ENCODE data around the gene GAS7.
A peak's percentile ranks its signal among the peaks of the same experiment; 100 is the strongest.

The GAS7 gene

DNA sequence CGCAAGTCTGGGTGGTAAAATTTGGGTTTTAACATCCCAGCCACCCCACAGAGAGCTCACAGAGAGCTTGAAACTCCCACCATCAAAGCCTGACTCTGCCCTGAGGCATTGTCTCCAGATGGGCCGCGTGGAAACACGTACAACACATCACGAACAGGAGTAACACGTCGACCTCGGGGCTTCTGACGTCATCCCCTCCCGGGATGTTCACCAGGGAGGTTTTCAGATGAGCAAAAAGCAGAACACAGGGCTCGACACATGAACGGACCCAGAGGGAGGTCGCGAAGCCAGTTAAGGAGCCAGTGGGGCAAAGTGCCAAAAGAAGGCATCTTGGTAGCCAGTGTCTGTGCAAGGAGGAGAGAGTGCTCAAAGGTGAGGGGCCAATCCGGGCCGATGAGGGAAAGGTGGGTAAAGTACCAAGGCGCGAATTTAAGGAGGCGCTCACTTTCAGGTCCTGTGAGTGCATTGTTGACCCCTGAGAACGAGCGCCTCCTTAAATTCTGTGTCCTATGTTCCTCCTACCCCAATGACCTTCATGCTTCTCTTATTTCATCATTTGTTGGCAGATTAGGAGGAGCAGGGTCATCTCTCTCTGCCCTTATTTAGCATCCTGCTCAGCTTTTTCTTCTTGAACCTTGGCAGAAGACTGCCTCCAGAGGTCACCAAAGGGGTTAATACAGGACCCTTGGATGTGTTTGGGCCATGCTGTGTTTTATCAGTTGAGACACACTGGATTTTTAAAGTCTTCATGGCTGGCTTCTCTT, 298.9 kb downstream of the GAS7 start:
- Histone ChIP-seq H3K79me2 (ENCODE audit: control insufficient read depth, insufficient read depth, low read length, poor library complexity) (no peaks in the 10 kb centered on the region), H2AK5ac (ENCODE audit: low read length) (no peak overlapping the region), H3K23ac (ENCODE audit: low read length) (no peak overlapping the region), H3K36me3 (ENCODE audit: control insufficient read depth in 1 of 2, insufficient read depth in 2 of 2, low read length in 2 of 2) (no peaks in the 10 kb centered on the region), H3K9me3 (ENCODE audit: insufficient read depth, low read depth, low read length) (peaks cover 2% of the 10 kb centered on the region), H3K27me3 (ENCODE audit: insufficient read depth, low read length) (no peaks in the 10 kb centered on the region), H3K14ac (ENCODE audit: low read length) (no peak overlapping the region), H4K91ac (ENCODE audit: low read depth, low read length) (no peak overlapping the region), H3K4me2 (ENCODE audit: low read length) (no peak overlapping the region), H3K9ac (ENCODE audit: low read length) (no peak overlapping the region), H2BK120ac (ENCODE audit: insufficient read depth, low read length, poor library complexity) (no peak overlapping the region), H4K12ac (ENCODE audit: low read depth, low read length) (no peak overlapping the region), H3K79me1 (ENCODE audit: low read length) (no peaks in the 10 kb centered on the region), H3K27ac (ENCODE audit: low read depth, low read length) (no peak overlapping the region), H4K8ac (ENCODE audit: low read depth, low read length) (no peak overlapping the region), H2BK5ac (ENCODE audit: low read depth, low read length, poor library complexity) (no peak overlapping the region), H3K4ac (ENCODE audit: low read depth, low read length) (no peak overlapping the region), H2BK12ac (ENCODE audit: low read length) (no peak overlapping the region), H3K18ac (ENCODE audit: low read length) (no peak overlapping the region), H2AFZ (ENCODE audit: insufficient read depth, low read length, poor library complexity) (no peak overlapping the region), H3K4me3 (ENCODE audit: low read depth, low read length) (no peak overlapping the region), H3K4me1 (ENCODE audit: control insufficient read depth in 1 of 2, insufficient read depth in 2 of 2, low read length in 2 of 2) (peaks cover 4 to 5% of the 10 kb centered on the region in 2 experiments)
- no CpG with 5 or more reads among the region's 21 CpGs for WGBS (ENCODE audit: extremely low coverage, insufficient coverage, insufficient read length)
- peak in 1 of 2 donors; percentile 27 for DNase-seq

DNA sequence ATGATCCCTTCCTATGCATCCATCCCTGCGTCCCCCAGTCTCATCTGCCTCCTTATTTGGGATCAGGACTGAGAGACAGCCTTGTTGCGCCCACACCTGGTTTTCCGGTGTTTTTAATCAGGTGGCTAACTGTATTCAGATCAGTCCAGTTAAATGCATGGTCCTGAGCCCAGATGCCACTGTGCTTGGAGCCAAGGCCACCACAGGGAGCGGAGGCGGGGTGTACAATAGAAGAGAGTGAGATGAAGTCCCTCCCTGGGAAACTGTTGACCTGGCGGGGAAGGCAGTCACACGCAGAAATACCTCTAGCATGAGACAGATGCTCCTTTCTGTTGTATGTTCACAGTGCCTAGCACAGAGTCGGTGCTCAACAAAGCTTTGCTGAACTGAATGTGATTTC, 299.6 kb downstream of the GAS7 start:
- Histone ChIP-seq H3K27me3 (ENCODE audit: insufficient read depth, low read length) (no peaks in the 10 kb centered on the region), H3K36me3 (ENCODE audit: control insufficient read depth in 1 of 2, insufficient read depth in 2 of 2, low read length in 2 of 2) (no peaks in the 10 kb centered on the region), H3K4me1 (ENCODE audit: control insufficient read depth in 1 of 2, insufficient read depth in 2 of 2, low read length in 2 of 2) (peaks cover 4 to 5% of the 10 kb centered on the region in 2 experiments), H2BK5ac (ENCODE audit: low read depth, low read length, poor library complexity) (no peak overlapping the region), H3K18ac (ENCODE audit: low read length) (no peak overlapping the region), H2BK12ac (ENCODE audit: low read length) (no peak overlapping the region), H3K9ac (ENCODE audit: low read length) (no peak overlapping the region), H3K79me1 (ENCODE audit: low read length) (no peaks in the 10 kb centered on the region), H2BK120ac (ENCODE audit: insufficient read depth, low read length, poor library complexity) (no peak overlapping the region), H3K9me3 (ENCODE audit: insufficient read depth, low read depth, low read length) (peaks cover 3% of the 10 kb centered on the region), H3K79me2 (ENCODE audit: control insufficient read depth, insufficient read depth, low read length, poor library complexity) (no peaks in the 10 kb centered on the region), H3K14ac (ENCODE audit: low read length) (no peak overlapping the region), H3K23ac (ENCODE audit: low read length) (no peak overlapping the region), H3K4me2 (ENCODE audit: low read length) (no peak overlapping the region), H3K27ac (ENCODE audit: low read depth, low read length) (no peak overlapping the region), H2AFZ (ENCODE audit: insufficient read depth, low read length, poor library complexity) (no peak overlapping the region), H3K4me3 (ENCODE audit: low read depth, low read length) (no peak overlapping the region), H3K4ac (ENCODE audit: low read depth, low read length) (no peak overlapping the region), H4K91ac (ENCODE audit: low read depth, low read length) (no peak overlapping the region), H4K8ac (ENCODE audit: low read depth, low read length) (no peak overlapping the region), H2AK5ac (ENCODE audit: low read length) (no peak overlapping the region), H4K12ac (ENCODE audit: low read depth, low read length) (no peak overlapping the region)
- WGBS (ENCODE audit: extremely low coverage, insufficient coverage, insufficient read length) = no CpG with 5 or more reads among the region's 8 CpGs
- DNase-seq = peak in 1 of 2 donors; percentile 39

DNA sequence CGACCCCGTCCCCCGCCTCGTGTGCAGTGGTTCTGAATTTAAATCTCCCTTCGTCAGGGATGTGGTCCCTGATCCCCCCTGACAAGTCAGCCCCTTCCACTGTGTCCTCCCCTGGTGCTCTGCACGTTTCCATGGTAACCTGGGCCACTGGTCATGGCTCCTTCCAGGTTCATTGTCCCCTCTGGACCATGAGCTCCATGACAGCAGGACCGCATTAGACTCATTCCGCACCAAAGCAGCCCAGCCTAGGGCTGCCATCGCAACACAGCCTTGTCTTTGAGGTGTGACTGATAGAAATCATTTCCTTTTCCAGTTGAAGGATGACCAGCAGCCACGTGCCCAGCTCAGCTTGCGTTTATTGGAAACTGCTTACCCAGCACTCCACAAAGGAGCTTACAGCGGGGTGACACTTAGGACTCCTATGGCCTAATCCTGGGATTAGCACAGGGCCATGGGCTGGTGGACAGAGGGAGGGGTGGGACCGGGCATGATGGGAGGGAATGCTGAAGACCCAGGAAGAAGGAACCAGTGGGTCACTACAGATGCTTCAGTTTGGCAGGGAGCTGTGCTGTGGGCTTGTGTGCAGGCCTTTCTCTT, 300.9 kb downstream of the GAS7 start:
- no peak overlapping the region for H3K4me2 ChIP-seq (ENCODE audit: low read length)
- no peak overlapping the region for H2BK5ac ChIP-seq (ENCODE audit: low read depth, low read length, poor library complexity)
- H2AFZ ChIP-seq (ENCODE audit: insufficient read depth, low read length, poor library complexity) = no peak overlapping the region
- H4K12ac ChIP-seq (ENCODE audit: low read depth, low read length) = no peak overlapping the region
- no peak overlapping the region for H3K14ac ChIP-seq (ENCODE audit: low read length)
- H3K9ac ChIP-seq (ENCODE audit: low read length) = no peak overlapping the region
- H4K91ac ChIP-seq (ENCODE audit: low read depth, low read length) = no peak overlapping the region
- H3K23ac ChIP-seq (ENCODE audit: low read length) = no peak overlapping the region
- H3K9me3 ChIP-seq (ENCODE audit: insufficient read depth, low read depth, low read length) = peaks cover 3% of the 10 kb centered on the region
- no peaks in the 10 kb centered on the region for H3K36me3 ChIP-seq (ENCODE audit: control insufficient read depth in 1 of 2, insufficient read depth in 2 of 2, low read length in 2 of 2)
- no peak overlapping the region for H3K4ac ChIP-seq (ENCODE audit: low read depth, low read length)
- no peak overlapping the region for H2AK5ac ChIP-seq (ENCODE audit: low read length)
- H4K8ac ChIP-seq (ENCODE audit: low read depth, low read length) = no peak overlapping the region
- no peak for DNase-seq
- WGBS (ENCODE audit: extremely low coverage, insufficient coverage, insufficient read length) = no CpG with 5 or more reads among the region's 13 CpGs
- no peak overlapping the region for H2BK12ac ChIP-seq (ENCODE audit: low read length)
- no peak overlapping the region for H3K18ac ChIP-seq (ENCODE audit: low read length)
- no peak overlapping the region for H3K4me3 ChIP-seq (ENCODE audit: low read depth, low read length)
- H3K79me1 ChIP-seq (ENCODE audit: low read length) = no peaks in the 10 kb centered on the region
- H3K4me1 ChIP-seq (ENCODE audit: control insufficient read depth in 1 of 2, insufficient read depth in 2 of 2, low read length in 2 of 2) = peaks cover 4 to 5% of the 10 kb centered on the region in 2 experiments
- H3K27me3 ChIP-seq (ENCODE audit: insufficient read depth, low read length) = no peaks in the 10 kb centered on the region
- no peaks in the 10 kb centered on the region for H3K79me2 ChIP-seq (ENCODE audit: control insufficient read depth, insufficient read depth, low read length, poor library complexity)
- no peak overlapping the region for H3K27ac ChIP-seq (ENCODE audit: low read depth, low read length)
- H2BK120ac ChIP-seq (ENCODE audit: insufficient read depth, low read length, poor library complexity) = no peak overlapping the region

DNA sequence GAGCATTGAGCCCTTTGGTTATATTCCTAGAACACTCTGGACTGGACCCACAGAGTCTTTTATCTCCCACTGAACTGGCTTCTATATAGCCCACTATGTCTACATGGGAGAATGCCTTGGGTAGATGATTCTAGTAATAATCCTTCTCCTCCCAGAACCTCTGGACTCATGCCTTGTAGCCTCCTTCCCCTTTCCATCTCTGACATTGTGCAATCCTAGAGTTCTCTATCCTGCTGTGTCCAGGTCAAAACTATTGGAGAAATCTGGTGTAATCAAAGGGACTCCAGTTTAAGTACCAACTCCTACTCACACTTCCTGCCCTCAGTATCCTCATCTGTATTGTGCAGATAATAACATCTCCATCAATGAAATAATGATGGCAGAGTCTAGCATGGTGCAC, 302.5 kb downstream of the GAS7 start:
- Histone ChIP-seq H3K14ac (ENCODE audit: low read length) (no peak overlapping the region), H3K27ac (ENCODE audit: low read depth, low read length) (no peak overlapping the region), H4K8ac (ENCODE audit: low read depth, low read length) (no peak overlapping the region), H3K4me3 (ENCODE audit: low read depth, low read length) (no peak overlapping the region), H3K4me2 (ENCODE audit: low read length) (no peak overlapping the region), H2AK5ac (ENCODE audit: low read length) (no peak overlapping the region), H3K36me3 (ENCODE audit: control insufficient read depth in 1 of 2, insufficient read depth in 2 of 2, low read length in 2 of 2) (no peaks in the 10 kb centered on the region), H3K18ac (ENCODE audit: low read length) (no peak overlapping the region), H3K4ac (ENCODE audit: low read depth, low read length) (no peak overlapping the region), H3K9ac (ENCODE audit: low read length) (no peak overlapping the region), H2AFZ (ENCODE audit: insufficient read depth, low read length, poor library complexity) (no peak overlapping the region), H2BK12ac (ENCODE audit: low read length) (no peak overlapping the region), H2BK120ac (ENCODE audit: insufficient read depth, low read length, poor library complexity) (no peak overlapping the region), H4K12ac (ENCODE audit: low read depth, low read length) (no peak overlapping the region), H3K4me1 (ENCODE audit: control insufficient read depth in 1 of 2, insufficient read depth in 2 of 2, low read length in 2 of 2) (peaks cover 4 to 5% of the 10 kb centered on the region in 2 experiments), H3K79me1 (ENCODE audit: low read length) (no peaks in the 10 kb centered on the region), H3K79me2 (ENCODE audit: control insufficient read depth, insufficient read depth, low read length, poor library complexity) (no peaks in the 10 kb centered on the region), H3K9me3 (ENCODE audit: insufficient read depth, low read depth, low read length) (peaks cover 3% of the 10 kb centered on the region), H2BK5ac (ENCODE audit: low read depth, low read length, poor library complexity) (no peak overlapping the region), H4K91ac (ENCODE audit: low read depth, low read length) (no peak overlapping the region), H3K23ac (ENCODE audit: low read length) (no peak overlapping the region), H3K27me3 (ENCODE audit: insufficient read depth, low read length) (no peaks in the 10 kb centered on the region)
- no peak for DNase-seq

Measured in trophoblast cell (in vitro differentiated cells and primary cell).